ENCODE results near the gene CENPN.

Gene CENPN

GRCh38 chr16:81040131-81040530 lies 33.1 kb downstream of the CENPN start:
- H3K36me3 ChIP-seq (replicated peaks; ENCODE audit: insufficient read depth, low read length) = no peaks in the 10 kb centered on the region
- TF ChIP-seq EZH2 (optimal IDR thresholded peaks at IDR 0.05; ENCODE audit: low read depth, low read length) (no peak), CTCF (IDR thresholded peaks at IDR 0.05; ENCODE audit: low read length) (no peak), EZH2phosphoT487 (IDR thresholded peaks at IDR 0.05; ENCODE audit: low read length) (no peak)

GRCh38 chr16:81040842-81041241 lies 33.8 kb downstream of the CENPN start:
- Histone ChIP-seq H3K27ac (ENCODE audit: low read length) (no peak overlapping the region), H3K9me3 (replicated peaks; ENCODE audit: insufficient read depth, low read length) (no peaks in the 10 kb centered on the region), H3K27me3 (replicated peaks; ENCODE audit: insufficient read depth, low read length) (no peaks in the 10 kb centered on the region), H3K79me2 (ENCODE audit: low read length) (peaks cover 15% of the 10 kb centered on the region), H3F3A (ENCODE audit: insufficient read depth, low read length) (no peaks in the 10 kb centered on the region), H3K36me3 (replicated peaks; ENCODE audit: insufficient read depth, low read length) (no peaks in the 10 kb centered on the region), H3K9me2 (replicated peaks; ENCODE audit: insufficient read depth, low read length) (no peaks in the 10 kb centered on the region), H3K4me2 (ENCODE audit: low read depth, low read length) (no peak overlapping the region), H3K9ac (ENCODE audit: low read length) (no peak overlapping the region), H3K4me1 (ENCODE audit: low read length) (no peaks in the 10 kb centered on the region), H4K20me1 (ENCODE audit: insufficient read depth, low read length) (no peaks in the 10 kb centered on the region), H3K4me3 (ENCODE audit: low read length) (no peak overlapping the region), H2AFZ (ENCODE audit: low read length) (no peak overlapping the region)
- no peak for DNase-seq
- TF ChIP-seq EZH2 (optimal IDR thresholded peaks at IDR 0.05; ENCODE audit: low read depth, low read length) (no peak), CTCF (IDR thresholded peaks at IDR 0.05; ENCODE audit: low read length) (no peak), EZH2phosphoT487 (IDR thresholded peaks at IDR 0.05; ENCODE audit: low read length) (no peak)

More at GRCh38 chr16:81040131-81040530, 33.1 kb downstream of the CENPN start:
- no peaks in the 10 kb centered on the region for H3K27me3 ChIP-seq (replicated peaks; ENCODE audit: insufficient read depth, low read length)
- no peak overlapping the region for H2AFZ ChIP-seq (ENCODE audit: low read length)
- H3F3A ChIP-seq (ENCODE audit: insufficient read depth, low read length) = no peaks in the 10 kb centered on the region
- H3K4me2 ChIP-seq (ENCODE audit: low read depth, low read length) = no peak overlapping the region
- no peaks in the 10 kb centered on the region for H3K9me2 ChIP-seq (replicated peaks; ENCODE audit: insufficient read depth, low read length)
- H3K9me3 ChIP-seq (replicated peaks; ENCODE audit: insufficient read depth, low read length) = no peaks in the 10 kb centered on the region
- H3K27ac ChIP-seq (ENCODE audit: low read length) = no peak overlapping the region
- no peak overlapping the region for H3K9ac ChIP-seq (ENCODE audit: low read length)
- no peaks in the 10 kb centered on the region for H3K4me1 ChIP-seq (ENCODE audit: low read length)
- H3K4me3 ChIP-seq (ENCODE audit: low read length) = no peak overlapping the region
- DNase-seq = no peak
- H3K79me2 ChIP-seq (ENCODE audit: low read length) = peaks cover 15% of the 10 kb centered on the region
- H4K20me1 ChIP-seq (ENCODE audit: insufficient read depth, low read length) = no peaks in the 10 kb centered on the region

- Histone ChIP-seq H2AFZ (ENCODE audit: low read length) (no peak overlapping the region), H3K27me3 (replicated peaks; ENCODE audit: insufficient read depth, low read length) (no peaks in the 10 kb centered on the region), H3K9me2 (replicated peaks; ENCODE audit: insufficient read depth, low read length) (no peaks in the 10 kb centered on the region), H3K36me3 (replicated peaks; ENCODE audit: insufficient read depth, low read length) (no peaks in the 10 kb centered on the region), H3K9ac (ENCODE audit: low read length) (no peak overlapping the region), H3K79me2 (ENCODE audit: low read length) (peaks cover 11% of the 10 kb centered on the region), H3K4me3 (ENCODE audit: low read length) (no peak overlapping the region), H3K4me2 (ENCODE audit: low read depth, low read length) (no peak overlapping the region), H3K4me1 (ENCODE audit: low read length) (no peaks in the 10 kb centered on the region), H4K20me1 (ENCODE audit: insufficient read depth, low read length) (no peaks in the 10 kb centered on the region), H3K9me3 (replicated peaks; ENCODE audit: insufficient read depth, low read length) (no peaks in the 10 kb centered on the region), H3K27ac (ENCODE audit: low read length) (no peak overlapping the region), H3F3A (ENCODE audit: insufficient read depth, low read length) (no peaks in the 10 kb centered on the region)
- no peak for TF ChIP-seq EZH2phosphoT487 (IDR thresholded peaks at IDR 0.05; ENCODE audit: low read length)
- no peak for TF ChIP-seq EZH2 (optimal IDR thresholded peaks at IDR 0.05; ENCODE audit: low read depth, low read length)
- TF ChIP-seq CTCF (IDR thresholded peaks at IDR 0.05; ENCODE audit: low read length) = no peak
- no peak for DNase-seq
Measured at GRCh38 chr16:81041696-81042095, 34.7 kb downstream of the CENPN start.
